AG09309 (cell line): ENCODE measurements around the gene CPM.
"Not testable (repeated sequence)": the region's sequence is repeated elsewhere in the genome, so short reads cannot be mapped to it uniquely, and the experiment has no call there.

Source experiments
- DNase-seq: peaks from one replicate; pipeline ENCODE4 v3.0.0-alpha.2; 2010; ENCODE audit warnings: low read depth
- H3K4me3 ChIP-seq: 2 replicates; pipeline ENCODE4 v1.5.1; 2011; ENCODE audit warnings: mild to moderate bottlenecking, low read depth, low read length, moderate library complexity; ENCODE audit not compliant: control insufficient read depth
- CTCF ChIP-seq: IDR thresholded peaks from 2 replicates; pipeline ENCODE4 v1.5.1; 2011; ENCODE audit warnings: mild to moderate bottlenecking, low read depth, low read length, inconsistent platforms; ENCODE audit not compliant: insufficient read depth, control insufficient read depth; ENCODE audit errors: missing control alignments

CPM gene

GRCh38 chr12:68807576-68808387 lies 125.2 kb downstream of the CPM start, which contains the start of gene MDM2:
Gene MDM2 (plus strand): TSS chr12:68808177. CDS start chr12:68808478, 301 bp downstream.
- TF ChIP-seq CTCF = peak; percentile 54
- H3K4me3 ChIP-seq = peak within 1 kb of the TSS; percentile 71
- DNase-seq = peak; percentile 40

- H3K4me3 ChIP-seq = peak overlapping the region; percentile 71
- not testable (repeated sequence) for DNase-seq
Measured at GRCh38 chr12:68807274-68807575, 125.7 kb downstream of the CPM start.

GRCh38 chr12:68806488-68807237 lies 126.3 kb downstream of the CPM start:
- DNase-seq = no peak
- H3K4me3 ChIP-seq = no peak overlapping the region
- no peak for TF ChIP-seq CTCF

GRCh38 chr12:68805592-68806120 lies 127.3 kb downstream of the CPM start:
- TF ChIP-seq CTCF = no peak
- no peak for DNase-seq
- no peak overlapping the region for H3K4me3 ChIP-seq

- DNase-seq = no peak
- no peak overlapping the region for H3K4me3 ChIP-seq
- TF ChIP-seq CTCF = no peak
Measured at GRCh38 chr12:68804657-68805591, 128.0 kb downstream of the CPM start.

GRCh38 chr12:68803948-68804656 lies 128.9 kb downstream of the CPM start:
- H3K4me3 ChIP-seq = no peak overlapping the region
- DNase-seq = no peak
- no peak for TF ChIP-seq CTCF

- not testable (repeated sequence) for H3K4me3 ChIP-seq
- DNase-seq = peak; percentile 57
Measured at GRCh38 chr12:68802911-68803651, 129.9 kb downstream of the CPM start.

- DNase-seq, H3K4me3 ChIP-seq: not testable (repeated sequence)
Measured at GRCh38 chr12:68802372-68802745, 130.6 kb downstream of the CPM start.
